Activated CD4-positive, alpha-beta T cell treated with anti-CD3 and anti-CD28 coated beads, Interleukin-2, amount 10 ng/mL, durations not matched to agents 7 days and 5 days (primary cell): ENCODE measurements around the gene PSMA5. TPM values are rescaled to one million over a fixed set of nuclear protein-coding genes. Genes with fewer than 3 reads are reported as not detected.

Source experiments
- CTCF ChIA-PET: fragments of 350-600 bp; sonication (Branson Sonifier 250); formaldehyde crosslinking; loops from one replicate; lab custom pipeline; 2021; ENCODE audit warnings: antibody characterized with exemption; lab: Charles Lee
- POLR2A ChIA-PET: fragments of 350-600 bp; sonication (Branson Sonifier 250); formaldehyde crosslinking; loops from one replicate; lab custom pipeline; 2021; ENCODE audit warnings: antibody characterized with exemption; lab: Charles Lee
- DNase-seq: peaks from one replicate; pipeline ENCODE4 v3.0.0-alpha.2; 2020
- H3K27ac Mint-ChIP-seq: one replicate; pipeline ENCODE4 v1.8.0; 2021; ENCODE audit warnings: mild to moderate bottlenecking, moderate library complexity, mixed read lengths
- H3K27me3 Mint-ChIP-seq: one replicate; pipeline ENCODE4 v1.8.0; 2021; ENCODE audit warnings: mixed read lengths
- H3K36me3 Mint-ChIP-seq: one replicate; pipeline ENCODE4 v1.8.0; 2021; ENCODE audit warnings: low read depth, mixed read lengths
- H3K4me1 Mint-ChIP-seq: one replicate; pipeline ENCODE4 v1.8.0; 2021; ENCODE audit warnings: mixed read lengths
- H3K4me3 Mint-ChIP-seq: one replicate; pipeline ENCODE4 v1.8.0; 2021; ENCODE audit warnings: mild to moderate bottlenecking, moderate library complexity, mixed read lengths
- H3K9me3 Mint-ChIP-seq: one replicate; pipeline ENCODE4 v1.8.0; 2021; ENCODE audit warnings: mixed read lengths
- total RNA-seq, 2 experiments: library from RNA; stranded (reverse); gene quantifications; one replicate each; pipeline ENCODE4 v1.2.3, GENCODE V29; 2021

Gene PSMA5
- total RNA-seq, 2 experiments from 2014 or later, result 157 to 174 TPM

DNA sequence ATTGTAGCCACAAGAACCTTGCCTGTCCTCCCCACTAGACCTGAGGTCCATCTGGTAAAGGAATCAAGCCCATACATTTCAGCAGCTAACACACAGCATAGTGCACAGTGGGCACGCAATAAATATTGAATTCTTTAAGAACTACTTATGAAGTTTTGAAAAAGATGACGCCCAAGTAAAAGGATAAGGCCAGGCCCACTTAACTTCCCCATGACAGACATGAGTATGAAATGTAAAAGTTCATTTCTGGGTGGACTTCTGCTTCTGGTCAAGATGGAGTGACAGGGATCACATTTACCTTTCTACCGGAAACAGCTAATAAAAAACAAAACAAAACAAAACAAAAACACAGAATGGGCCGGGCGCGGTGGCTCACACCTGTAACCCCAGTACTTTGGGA is 54.0 kb downstream of the PSMA5 start:
- Mint-ChIP-seq H3K4me1 (peaks cover 57% of the 10 kb centered on the region), H3K9me3 (no peaks in the 10 kb centered on the region), H3K27me3 (peaks cover 6% of the 10 kb centered on the region), H3K4me3 (no peak overlapping the region), H3K36me3 (peaks cover 3% of the 10 kb centered on the region), H3K27ac (no peak overlapping the region)
- POLR2A ChIA-PET, result no interaction called here
- no peak for DNase-seq
- CTCF ChIA-PET, result interaction anchor here (0.7 to 1.8 kb wide), 5 partner anchors 12 to 203 kb away, joined by 3 to 5 read pairs (median 3); partner anchors contain the start of gene SORT1

DNA sequence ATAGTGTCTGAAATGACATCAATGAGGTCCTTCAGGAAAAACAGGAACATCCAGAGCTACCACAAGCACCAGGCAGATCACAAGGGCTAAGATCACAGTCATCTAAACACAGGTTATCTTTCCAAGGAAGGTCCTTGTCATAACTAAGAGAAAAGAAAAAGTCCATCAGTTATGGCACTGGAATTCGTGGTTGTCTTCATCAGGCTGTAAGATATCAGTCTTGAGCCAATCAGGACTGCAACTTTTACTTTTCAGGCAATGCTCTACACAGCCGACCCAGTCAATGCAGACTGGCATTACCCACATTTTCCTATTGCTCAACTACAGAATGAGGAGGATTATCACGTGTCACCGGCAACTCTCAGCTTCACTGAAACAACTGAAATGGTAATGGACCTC is 54.9 kb downstream of the PSMA5 start:
- POLR2A ChIA-PET, result no interaction called here
- H3K27ac Mint-ChIP-seq, result no peak overlapping the region
- no peaks in the 10 kb centered on the region for H3K9me3 Mint-ChIP-seq
- peaks cover 8% of the 10 kb centered on the region for H3K27me3 Mint-ChIP-seq
- H3K4me3 Mint-ChIP-seq, result no peak overlapping the region
- DNase-seq, result no peak
- CTCF ChIA-PET, result interaction anchor here (0.5 to 1.8 kb wide), 5 partner anchors 18 to 271 kb away, joined by 3 to 5 read pairs (median 3); no protein-coding TSS in a partner anchor
- H3K36me3 Mint-ChIP-seq, result peaks cover 5% of the 10 kb centered on the region
- H3K4me1 Mint-ChIP-seq, result peaks cover 57% of the 10 kb centered on the region

DNA sequence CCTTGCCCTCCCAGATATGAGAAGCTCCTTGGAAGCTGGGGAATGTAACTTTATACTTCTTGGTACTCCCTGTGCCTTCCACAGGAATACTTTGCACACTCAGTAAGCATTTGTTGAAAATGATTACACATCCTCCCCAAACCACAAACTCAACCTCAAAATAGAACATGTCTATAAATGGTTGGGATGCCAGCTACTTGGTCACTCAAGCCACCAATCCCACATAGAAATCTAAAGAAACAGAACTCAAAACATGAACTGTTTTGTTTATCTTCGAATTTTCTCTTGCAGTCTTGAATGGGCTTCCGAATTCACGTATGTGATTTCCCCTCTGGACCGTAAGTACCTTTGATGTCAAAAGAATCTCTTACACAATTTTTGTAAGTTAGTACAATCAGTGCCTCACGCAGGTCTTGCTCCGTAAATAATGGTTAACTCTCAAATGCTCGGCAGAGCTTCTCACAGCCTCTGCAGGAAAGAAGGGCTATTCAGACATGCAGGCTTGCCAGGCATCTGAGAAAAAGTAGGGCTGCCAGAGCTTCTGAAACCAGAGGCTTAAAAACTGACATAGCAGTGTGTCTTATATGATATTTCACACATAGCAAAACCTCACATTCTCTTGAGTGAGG is 55.4 kb downstream of the PSMA5 start:
- peaks cover 56% of the 10 kb centered on the region for H3K4me1 Mint-ChIP-seq
- H3K36me3 Mint-ChIP-seq, result peaks cover 5% of the 10 kb centered on the region
- no peaks in the 10 kb centered on the region for H3K9me3 Mint-ChIP-seq
- no peak overlapping the region for H3K27ac Mint-ChIP-seq
- ChIA-PET CTCF (interaction anchor here (0.5 to 1.8 kb wide), 7 partner anchors 16 to 450 kb away, joined by 3 to 5 read pairs (median 3); no protein-coding TSS in a partner anchor), POLR2A (no interaction called here)
- H3K27me3 Mint-ChIP-seq, result peaks cover 11% of the 10 kb centered on the region
- peak; percentile 9 for DNase-seq
- H3K4me3 Mint-ChIP-seq, result no peak overlapping the region

DNA sequence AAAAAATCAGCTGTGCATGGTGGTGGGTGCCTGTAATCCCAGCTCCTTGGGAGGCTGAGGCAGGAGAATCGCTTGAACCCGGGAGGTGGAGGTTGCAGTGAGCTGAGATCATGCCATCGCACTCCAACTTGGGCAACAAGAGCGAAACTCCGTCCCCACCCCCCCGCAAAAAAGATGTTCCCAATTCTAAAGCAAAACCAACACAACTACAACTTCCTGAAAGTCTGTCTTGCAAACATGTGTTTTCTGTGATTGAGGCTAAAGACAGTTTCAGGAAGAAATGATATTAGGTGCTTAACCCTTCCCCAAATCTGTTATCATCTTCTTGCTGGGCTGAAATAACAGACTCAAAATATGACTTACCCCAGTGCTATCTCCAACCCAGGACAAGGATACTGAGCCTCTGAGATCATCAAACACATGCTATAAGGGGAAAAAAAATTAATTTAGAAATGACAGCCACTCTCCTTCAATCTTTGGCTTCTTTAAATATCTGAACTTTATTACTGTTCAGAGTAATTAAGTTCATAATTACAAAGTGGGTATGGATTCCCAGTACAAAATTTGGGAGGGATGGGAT is 57.0 kb downstream of the PSMA5 start:
- DNase-seq, result no peak
- no peaks in the 10 kb centered on the region for H3K9me3 Mint-ChIP-seq
- H3K4me1 Mint-ChIP-seq, result peaks cover 44% of the 10 kb centered on the region
- H3K27me3 Mint-ChIP-seq, result peaks cover 16% of the 10 kb centered on the region
- peaks cover 4% of the 10 kb centered on the region for H3K36me3 Mint-ChIP-seq
- H3K27ac Mint-ChIP-seq, result no peak overlapping the region
- CTCF ChIA-PET, result no interaction called here
- POLR2A ChIA-PET, result no interaction called here
- H3K4me3 Mint-ChIP-seq, result no peak overlapping the region

- no peak for DNase-seq
- ChIA-PET POLR2A (no interaction called here), CTCF (no interaction called here)
- no peak overlapping the region for H3K27ac Mint-ChIP-seq
- H3K4me3 Mint-ChIP-seq, result no peak overlapping the region
- H3K9me3 Mint-ChIP-seq, result no peaks in the 10 kb centered on the region
- H3K27me3 Mint-ChIP-seq, result peaks cover 20% of the 10 kb centered on the region
- peaks cover 39% of the 10 kb centered on the region for H3K4me1 Mint-ChIP-seq
- peaks cover 4% of the 10 kb centered on the region for H3K36me3 Mint-ChIP-seq
Observed at GRCh38 chr1:109368464-109368863, 57.8 kb downstream of the PSMA5 start.

DNA sequence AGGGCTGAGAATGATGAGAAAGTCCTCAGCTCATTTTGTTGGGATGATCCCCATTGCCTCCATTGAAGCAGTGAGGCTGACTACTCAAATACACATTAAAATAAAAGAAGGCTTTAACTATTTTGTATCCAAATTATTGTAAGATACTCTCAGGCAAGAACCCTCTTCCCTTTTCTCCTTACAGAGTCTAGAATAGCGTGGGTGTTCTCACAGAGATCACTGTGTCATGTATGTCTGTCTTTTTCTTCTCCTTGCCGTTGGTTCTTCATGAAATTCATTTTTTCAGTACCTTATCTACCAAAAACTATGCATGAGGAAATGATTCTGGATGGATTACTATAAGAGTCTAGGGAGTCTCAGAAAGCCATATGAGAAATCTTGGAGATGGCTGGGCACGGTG is 58.6 kb downstream of the PSMA5 start:
- CTCF ChIA-PET, result no interaction called here
- Mint-ChIP-seq H3K4me3 (no peak overlapping the region), H3K27me3 (peaks cover 26% of the 10 kb centered on the region)

DNA sequence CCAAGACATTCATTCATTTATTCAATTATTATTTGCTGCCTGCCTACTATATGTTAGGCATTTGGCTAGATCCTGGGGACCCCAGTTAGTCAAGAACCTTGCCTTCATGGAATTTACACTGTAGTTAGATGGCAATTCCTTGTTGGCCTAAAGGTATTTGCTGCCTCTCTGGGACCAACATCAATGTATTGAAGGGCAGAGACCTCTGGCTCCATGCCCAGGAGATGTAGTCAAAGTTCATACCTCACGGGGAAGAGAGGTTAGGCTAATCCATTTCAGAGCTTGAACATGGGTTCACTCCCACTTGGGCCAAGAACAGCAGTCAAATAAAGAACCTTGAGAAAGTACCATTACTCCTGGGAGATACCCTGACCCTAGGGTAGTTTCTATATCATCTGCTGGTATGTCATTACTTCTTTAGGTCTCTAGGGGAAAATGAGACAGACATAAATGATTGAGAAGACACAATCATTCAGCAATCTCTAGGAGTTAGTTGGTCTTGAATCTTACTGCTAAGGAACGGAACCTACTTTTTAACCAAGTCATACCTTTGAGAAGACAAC is 60.5 kb downstream of the PSMA5 start:
- H3K4me1 Mint-ChIP-seq, result peaks cover 14% of the 10 kb centered on the region
- H3K4me3 Mint-ChIP-seq, result no peak overlapping the region
- H3K36me3 Mint-ChIP-seq, result peaks cover 2% of the 10 kb centered on the region
- H3K27me3 Mint-ChIP-seq, result peaks cover 34% of the 10 kb centered on the region
- no peak for DNase-seq
- no peak overlapping the region for H3K27ac Mint-ChIP-seq
- ChIA-PET POLR2A (no interaction called here), CTCF (no interaction called here)
- no peaks in the 10 kb centered on the region for H3K9me3 Mint-ChIP-seq

More for the DNA sequence above, 58.6 kb downstream of the PSMA5 start:
- no peak overlapping the region for H3K27ac Mint-ChIP-seq
- DNase-seq, result no peak
- peaks cover 32% of the 10 kb centered on the region for H3K4me1 Mint-ChIP-seq
- POLR2A ChIA-PET, result no interaction called here
- H3K9me3 Mint-ChIP-seq, result no peaks in the 10 kb centered on the region
- peaks cover 4% of the 10 kb centered on the region for H3K36me3 Mint-ChIP-seq

GRCh38 chr1:109361649-109362048 is 64.6 kb downstream of the PSMA5 start:
- ChIA-PET POLR2A (interaction anchor here (0.6 kb wide), 1 partner anchor 195 kb away, joined by 4 read pairs; no protein-coding TSS in a partner anchor), CTCF (interaction anchor here (0.9 kb wide), 1 partner anchor 22 kb away, joined by 3 read pairs; no protein-coding TSS in a partner anchor)
- Mint-ChIP-seq H3K4me3 (no peak overlapping the region), H3K36me3 (no peaks in the 10 kb centered on the region), H3K27ac (no peak overlapping the region), H3K27me3 (peaks cover 38% of the 10 kb centered on the region), H3K4me1 (no peaks in the 10 kb centered on the region), H3K9me3 (no peaks in the 10 kb centered on the region)
- DNase-seq, result no peak

- Mint-ChIP-seq H3K4me3 (no peak overlapping the region), H3K27me3 (peaks cover 42% of the 10 kb centered on the region), H3K36me3 (no peaks in the 10 kb centered on the region), H3K9me3 (no peaks in the 10 kb centered on the region), H3K4me1 (no peaks in the 10 kb centered on the region), H3K27ac (no peak overlapping the region)
- CTCF ChIA-PET, result interaction anchor here (0.9 to 1.4 kb wide), 2 partner anchors 20 to 23 kb away, joined by 3 to 5 read pairs; no protein-coding TSS in a partner anchor
- DNase-seq, result no peak
- POLR2A ChIA-PET, result no interaction called here
Observed at GRCh38 chr1:109361069-109361468, 65.2 kb downstream of the PSMA5 start.

DNA sequence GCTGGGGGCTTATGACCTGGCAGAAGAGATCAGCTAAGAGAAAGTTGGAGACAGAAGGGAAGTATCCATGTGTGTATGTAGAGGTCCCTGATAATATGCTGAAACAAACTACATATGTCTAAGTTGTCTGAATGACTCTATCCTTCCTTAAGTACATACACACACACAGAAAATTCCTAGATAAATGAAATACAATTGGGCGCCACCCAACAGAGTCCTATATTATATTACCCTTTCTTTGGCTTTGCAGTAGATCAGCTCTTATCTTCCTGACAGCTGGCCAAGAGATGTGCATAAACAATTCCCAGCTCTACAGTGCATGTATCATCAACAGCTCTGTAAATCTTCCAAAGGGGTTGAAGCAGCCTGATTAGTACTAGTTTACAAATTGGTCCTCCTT is 68.6 kb downstream of the PSMA5 start:
- Mint-ChIP-seq H3K4me1 (peaks cover 13% of the 10 kb centered on the region), H3K27me3 (peaks cover 29% of the 10 kb centered on the region), H3K4me3 (no peak overlapping the region), H3K36me3 (no peaks in the 10 kb centered on the region), H3K9me3 (no peaks in the 10 kb centered on the region), H3K27ac (no peak overlapping the region)
- POLR2A ChIA-PET, result no interaction called here
- CTCF ChIA-PET, result no interaction called here
- DNase-seq, result no peak

DNA sequence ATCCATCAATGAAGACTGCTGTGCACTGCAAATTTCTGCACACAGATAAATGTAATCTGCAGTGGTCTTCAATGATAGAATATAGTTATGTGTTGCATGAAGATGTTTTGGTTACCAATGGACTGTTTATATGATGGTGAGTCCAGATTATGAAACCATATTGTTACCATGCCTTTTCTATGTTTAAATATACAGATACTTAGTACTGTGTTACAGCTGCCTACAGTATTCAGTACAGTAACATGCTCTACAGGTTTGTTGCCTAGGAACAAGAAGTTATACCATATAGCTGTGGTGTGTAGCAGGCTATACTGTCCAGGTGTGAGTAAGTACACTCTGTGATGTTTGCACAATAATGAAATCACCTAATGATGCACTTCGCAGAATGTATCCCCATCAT is 69.3 kb downstream of the PSMA5 start:
- Mint-ChIP-seq H3K9me3 (no peaks in the 10 kb centered on the region), H3K36me3 (no peaks in the 10 kb centered on the region), H3K27ac (no peak overlapping the region), H3K4me1 (peaks cover 16% of the 10 kb centered on the region), H3K27me3 (peaks cover 23% of the 10 kb centered on the region), H3K4me3 (no peak overlapping the region)
- no peak for DNase-seq
- CTCF ChIA-PET, result interaction anchor here (0.6 to 1.1 kb wide), 2 partner anchors 18 to 503 kb away, joined by 3 to 4 read pairs; no protein-coding TSS in a partner anchor
- POLR2A ChIA-PET, result no interaction called here

DNA sequence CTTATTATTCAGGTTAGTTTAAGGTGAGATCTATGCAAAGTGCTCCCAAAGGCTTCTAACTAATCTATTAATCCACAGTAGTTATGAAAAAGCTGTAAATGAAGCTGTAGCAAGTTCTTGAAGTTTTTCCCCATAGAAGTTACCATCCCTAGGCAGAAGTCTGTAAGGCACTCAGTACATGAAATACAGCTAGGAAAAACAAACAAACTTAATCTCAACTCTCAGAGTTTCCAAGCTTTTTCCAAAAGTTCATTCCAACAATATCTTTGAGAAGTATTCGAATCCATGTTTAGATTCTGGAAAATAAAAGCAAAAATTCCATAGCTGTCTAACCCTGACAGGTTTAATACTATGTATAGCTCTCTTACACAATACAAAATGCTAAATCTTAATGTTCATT is 69.7 kb downstream of the PSMA5 start:
- ChIA-PET CTCF (interaction anchor here (0.6 to 1.1 kb wide), 2 partner anchors 17 to 502 kb away, joined by 3 to 4 read pairs; no protein-coding TSS in a partner anchor), POLR2A (no interaction called here)
- Mint-ChIP-seq H3K9me3 (no peaks in the 10 kb centered on the region), H3K4me3 (no peak overlapping the region), H3K4me1 (peaks cover 16% of the 10 kb centered on the region), H3K36me3 (no peaks in the 10 kb centered on the region), H3K27ac (no peak overlapping the region), H3K27me3 (peaks cover 20% of the 10 kb centered on the region)
- no peak for DNase-seq

DNA sequence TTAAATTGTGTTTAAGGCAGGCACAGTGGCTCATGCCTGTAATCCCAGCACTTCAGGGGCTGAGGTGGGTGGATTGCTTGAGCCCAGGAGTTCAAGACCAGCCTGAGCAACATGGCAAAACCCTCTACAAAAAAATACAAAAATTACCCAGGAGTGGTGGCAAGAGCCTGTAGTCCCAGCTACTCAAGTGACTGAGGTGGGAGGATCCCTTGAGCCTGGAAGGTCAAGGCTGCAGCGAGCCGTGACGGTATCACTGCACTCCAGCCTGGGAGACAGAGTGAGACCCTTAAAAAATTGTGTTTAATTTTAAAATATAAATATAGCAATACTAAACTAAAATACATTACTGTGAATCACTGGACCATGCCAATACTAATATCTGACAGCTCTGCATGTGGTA is 71.3 kb downstream of the PSMA5 start:
- H3K4me1 Mint-ChIP-seq, result peaks cover 16% of the 10 kb centered on the region
- no peaks in the 10 kb centered on the region for H3K36me3 Mint-ChIP-seq
- H3K4me3 Mint-ChIP-seq, result no peak overlapping the region
- H3K27ac Mint-ChIP-seq, result no peak overlapping the region
- no peaks in the 10 kb centered on the region for H3K9me3 Mint-ChIP-seq
- no peak for DNase-seq
- ChIA-PET POLR2A (no interaction called here), CTCF (interaction anchor here (0.6 to 1.1 kb wide), 3 partner anchors 16 to 175 kb away, joined by 3 to 6 read pairs (median 3); no protein-coding TSS in a partner anchor)
- H3K27me3 Mint-ChIP-seq, result peaks cover 20% of the 10 kb centered on the region
